Gastrocnemius medialis (tissue), 4 donors: ENCODE data around the gene HINFP. TPM values are rescaled to one million over a fixed set of nuclear protein-coding genes. Genes with fewer than 3 reads are reported as not detected.
A peak's percentile ranks its signal among the peaks of the same experiment; 100 is the strongest.
"Not testable (repeated sequence)": the region's sequence is repeated elsewhere in the genome, so short reads cannot be mapped to it uniquely, and the experiment has no call there.

ENCODE experiments used
- ATAC-seq, 2 donors: fragments of 150-250 bp; one replicate each; pipeline ENCODE4 v1.9.1; 2016
- DNase-seq, 2 donors: peaks; one replicate each; pipeline ENCODE4 v3.0.0-alpha.2; 2019
- H3K27ac ChIP-seq, 4 donors: fragments of 200-600 bp; sonication (generic); 1 replicate in 1 of 4; 2 replicates in 3 of 4; pipeline ENCODE4 v1.5.1; 2016 to 2018; ENCODE audit warnings: mild to moderate bottlenecking in 2 of 4, moderate library complexity in 1 of 4
- H3K27me3 ChIP-seq, 3 donors: fragments of 200-600 bp; sonication (generic) in 2 of 3; 1 replicate in 1 of 3; 2 replicates in 2 of 3; pipeline versions ENCODE4 v1.5.1 to v1.6.0; 2016 to 2019; ENCODE audit warnings: mild to moderate bottlenecking in 1 of 3, moderate library complexity in 1 of 3
- H3K36me3 ChIP-seq, 2 donors: fragments of 200-600 bp; sonication (generic) in 1 of 2; one replicate each; pipeline ENCODE4 v1.5.1; 2017 to 2018
- H3K4me1 ChIP-seq, 2 donors: fragments of 200-600 bp; sonication (generic) in 1 of 2; one replicate each; pipeline ENCODE4 v1.5.1; 2016 to 2017; ENCODE audit warnings: mild to moderate bottlenecking in 2 of 2
- H3K4me3 ChIP-seq, 4 donors: fragments of 200-600 bp; sonication (generic) in 3 of 4; 1 replicate in 1 of 4; 2 replicates in 3 of 4; pipeline ENCODE4 v1.5.1; 2016 to 2019; ENCODE audit warnings: mild to moderate bottlenecking in 2 of 4
- H3K9me3 ChIP-seq, 3 donors: fragments of 200-600 bp; sonication (generic) in 2 of 3; 1 replicate in 1 of 3; 2 replicates in 2 of 3; pipeline ENCODE4 v1.5.1; 2016 to 2019
- POLR2A ChIP-seq, 2 donors: fragments of 450-650 bp; IDR thresholded peaks; one replicate each; pipeline ENCODE4 v1.6.1; 2017; ENCODE audit warnings: antibody characterized with exemption in 2 of 2, mild to moderate bottlenecking in 2 of 2, moderate library complexity in 2 of 2
- in situ Hi-C, 4 donors: fragments of 200-750 bp; cut with MboI; loops; one replicate each; pipeline versions ENCODE4 v1.15.0 to v1.8.0; 2017; ENCODE audit warnings: low sequenced_read_pairs in 4 of 4
- intact Hi-C: fragments of 100-400 bp; cut with DNase I; formaldehyde crosslinking; loops from one replicate; pipeline ENCODE4 v1.15.1; 2023; ENCODE audit warnings: low total_unique reads
- total RNA-seq, 4 donors: library from RNA; depleted of rRNA; stranded (reverse); fragments of >200 nt; gene quantifications; one replicate each; pipeline versions ENCODE4 v1.1.0 to v1.2.3, GENCODE V29; 2016
- TF ChIP-seq, protein P1 (sequence below), 5 experiments: fragments of 450-650 bp in 3 of 5; fragments of 200-600 bp in 2 of 5; sonication (generic) in 2 of 5; IDR thresholded peaks in 4 of 5; conservative IDR thresholded peaks in 1 of 5; 1 replicate in 4 of 5; 2 replicates in 1 of 5; pipeline ENCODE4 v1.5.1; 2016 to 2019; ENCODE audit warnings: antibody characterized with exemption in 5 of 5, mild to moderate bottlenecking in 3 of 5, moderate library complexity in 3 of 5

Gene HINFP
- total RNA-seq, 4 donors from 2014 or later: 8.1 to 17.8 (median 15.3) TPM

DNA sequence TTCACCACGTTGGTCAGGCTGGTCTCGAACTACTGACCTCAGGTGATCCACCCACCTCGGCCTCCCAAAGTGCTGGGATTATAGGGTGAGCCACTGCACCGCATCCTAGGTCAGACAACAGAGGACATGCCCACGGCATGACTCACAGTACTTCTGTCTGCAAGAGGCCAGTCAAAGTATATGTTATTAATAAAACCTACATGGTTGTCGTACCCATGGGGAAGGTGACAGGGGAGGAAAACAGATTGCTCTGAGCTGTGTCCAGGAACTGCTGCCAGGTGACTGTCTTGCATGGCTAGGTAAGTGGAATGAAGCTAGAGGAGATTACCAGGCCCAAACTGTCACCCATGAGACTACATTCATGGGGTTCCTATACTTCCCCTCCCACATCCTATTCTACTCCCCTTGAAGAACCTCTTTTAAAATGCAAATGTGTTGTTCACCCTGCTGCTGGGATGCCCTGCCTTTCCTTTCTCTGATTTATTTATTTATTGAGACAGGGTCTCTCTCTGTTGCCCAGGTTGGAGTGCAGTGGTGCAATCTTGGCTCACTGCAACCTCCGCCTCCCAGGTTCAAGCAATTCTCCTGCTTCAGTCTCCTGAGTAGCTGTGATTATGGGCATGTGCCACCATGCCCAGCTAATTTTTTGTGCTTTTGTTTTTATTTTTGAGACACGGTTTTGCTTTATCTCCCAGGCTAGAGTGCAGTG is 45.1 kb downstream of the HINFP start:
- Histone ChIP-seq H3K27me3 (no peaks in the 10 kb centered on the region), H3K4me3 (no peak overlapping the region), H3K27ac (no peak overlapping the region), H3K36me3 (no peaks in the 10 kb centered on the region), H3K4me1 (peaks cover 8 to 10% of the 10 kb centered on the region in 2 donors), H3K9me3 (no peaks in the 10 kb centered on the region)
- ATAC-seq (no peak), DNase-seq (no peak)
- intact Hi-C loops (loop anchor here (5.0 kb wide), 1 partner anchor 141 kb away; no protein-coding TSS in a partner anchor), in situ Hi-C loops (no loop called here)
- no peak for TF ChIP-seq POLR2A (IDR thresholded peaks at IDR 0.05)
- TF ChIP-seq, protein P1, sequence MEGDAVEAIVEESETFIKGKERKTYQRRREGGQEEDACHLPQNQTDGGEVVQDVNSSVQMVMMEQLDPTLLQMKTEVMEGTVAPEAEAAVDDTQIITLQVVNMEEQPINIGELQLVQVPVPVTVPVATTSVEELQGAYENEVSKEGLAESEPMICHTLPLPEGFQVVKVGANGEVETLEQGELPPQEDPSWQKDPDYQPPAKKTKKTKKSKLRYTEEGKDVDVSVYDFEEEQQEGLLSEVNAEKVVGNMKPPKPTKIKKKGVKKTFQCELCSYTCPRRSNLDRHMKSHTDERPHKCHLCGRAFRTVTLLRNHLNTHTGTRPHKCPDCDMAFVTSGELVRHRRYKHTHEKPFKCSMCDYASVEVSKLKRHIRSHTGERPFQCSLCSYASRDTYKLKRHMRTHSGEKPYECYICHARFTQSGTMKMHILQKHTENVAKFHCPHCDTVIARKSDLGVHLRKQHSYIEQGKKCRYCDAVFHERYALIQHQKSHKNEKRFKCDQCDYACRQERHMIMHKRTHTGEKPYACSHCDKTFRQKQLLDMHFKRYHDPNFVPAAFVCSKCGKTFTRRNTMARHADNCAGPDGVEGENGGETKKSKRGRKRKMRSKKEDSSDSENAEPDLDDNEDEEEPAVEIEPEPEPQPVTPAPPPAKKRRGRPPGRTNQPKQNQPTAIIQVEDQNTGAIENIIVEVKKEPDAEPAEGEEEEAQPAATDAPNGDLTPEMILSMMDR (IDR thresholded peaks at IDR 0.05 in 4 of 5, conservative IDR thresholded peaks at IDR 0.05 in 1 of 5): no peak

DNA sequence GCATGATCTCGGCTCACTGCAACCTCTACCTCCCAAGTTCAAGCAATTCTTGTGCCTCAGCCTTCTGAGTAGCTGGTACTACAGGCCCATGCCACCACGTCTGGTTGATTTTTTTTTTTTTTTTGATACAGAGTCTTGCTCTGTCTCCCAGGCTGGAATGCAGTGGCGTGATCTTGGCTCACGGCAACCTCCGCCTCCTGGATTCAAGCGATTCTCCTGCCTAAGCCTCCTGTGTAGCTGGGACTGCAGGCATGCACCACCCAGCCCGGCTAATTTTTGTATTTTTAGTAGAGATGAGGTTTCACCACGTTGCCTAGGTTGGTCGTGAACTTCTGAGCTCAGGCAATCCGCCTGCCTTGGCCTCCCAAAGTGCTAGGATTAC is 45.7 kb downstream of the HINFP start:
- H3K27ac ChIP-seq, ATAC-seq, in situ Hi-C loops, H3K4me1 ChIP-seq, H3K4me3 ChIP-seq, H3K36me3 ChIP-seq, DNase-seq, H3K27me3 ChIP-seq, H3K9me3 ChIP-seq: not testable (repeated sequence)
- intact Hi-C loops: loop anchor here (5.0 kb wide), 1 partner anchor 140 kb away; no protein-coding TSS in a partner anchor

DNA sequence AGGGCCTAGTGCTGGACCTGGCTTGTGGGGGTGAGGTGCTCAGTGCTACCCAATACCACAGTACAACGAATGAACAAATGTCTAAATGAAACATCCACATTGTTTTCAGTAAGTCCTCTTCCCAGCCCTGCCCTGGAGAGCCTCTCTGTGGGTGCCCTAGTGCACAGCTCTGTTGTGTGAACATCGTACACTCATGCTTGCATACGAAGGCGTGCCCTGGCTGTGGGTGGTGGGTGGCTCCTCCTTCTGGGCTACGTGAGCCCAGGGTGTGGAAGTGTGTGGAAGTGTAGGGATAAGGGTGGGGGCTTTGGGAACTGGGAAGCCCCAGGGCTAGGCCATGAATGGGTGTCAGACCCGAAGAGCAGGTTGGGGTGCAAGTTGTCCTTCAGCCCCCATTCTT is 46.6 kb downstream of the HINFP start:
- H3K27me3 ChIP-seq: no peaks in the 10 kb centered on the region
- TF ChIP-seq, protein P1 (IDR thresholded peaks at IDR 0.05 in 4 of 5, conservative IDR thresholded peaks at IDR 0.05 in 1 of 5): no peak
- TF ChIP-seq POLR2A (IDR thresholded peaks at IDR 0.05): no peak
- H3K36me3 ChIP-seq: peaks cover 0 to 3% of the 10 kb centered on the region in 2 donors
- DNase-seq: no peak
- H3K4me1 ChIP-seq: peaks cover 8 to 10% of the 10 kb centered on the region in 2 donors
- H3K4me3 ChIP-seq: no peak overlapping the region
- ATAC-seq: no peak
- H3K9me3 ChIP-seq: no peaks in the 10 kb centered on the region
- in situ Hi-C loops (no loop called here), intact Hi-C loops (loop anchor here (1.0 to 5.0 kb wide), 3 partner anchors 29 to 139 kb away; partner anchors contain the start of gene HINFP)
- H3K27ac ChIP-seq: no peak overlapping the region

DNA sequence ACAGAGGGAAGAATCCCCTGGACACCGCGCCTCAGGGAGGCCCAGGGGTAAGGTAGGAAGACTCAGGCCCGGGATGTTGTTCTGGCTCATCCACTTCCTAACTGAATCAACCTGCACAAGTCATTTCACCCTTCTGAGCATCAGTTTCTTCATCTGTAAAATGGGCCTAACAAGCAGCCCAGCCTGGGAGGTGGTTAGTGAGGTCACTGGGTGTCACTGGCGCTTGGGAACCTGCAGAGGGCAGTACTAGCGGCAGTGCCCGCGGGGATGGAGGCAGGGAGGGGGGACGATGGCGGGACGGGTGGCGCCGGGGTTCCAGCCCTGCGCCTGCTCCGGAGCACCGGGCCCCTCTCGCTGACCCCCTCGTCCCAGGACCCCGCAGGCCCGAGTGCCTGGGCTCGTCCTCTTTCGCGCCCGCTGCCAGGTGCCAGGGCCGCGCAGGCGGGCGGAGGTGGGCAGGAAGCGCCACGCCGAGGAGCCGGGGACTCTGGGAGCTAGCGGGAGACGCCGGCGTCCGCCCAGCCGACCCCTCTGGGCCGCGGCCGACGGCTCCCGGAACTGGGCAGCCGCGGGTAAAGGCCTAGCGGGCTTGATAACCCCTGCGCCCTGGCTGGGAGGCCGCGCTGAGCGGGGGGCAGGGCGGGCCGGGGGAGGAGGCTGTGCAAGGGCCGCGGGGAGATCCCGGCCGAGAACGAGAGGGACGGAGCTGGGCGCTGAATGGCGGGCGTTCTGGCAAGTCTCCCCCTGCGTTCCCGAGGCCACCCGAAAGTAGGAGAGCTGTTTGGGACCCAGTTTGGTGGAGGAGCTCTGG is 47.3 kb downstream of the HINFP start, which contains the start of gene NLRX1:
Gene NLRX1 (plus strand): TSS at position 255 of the 811 bp plus-strand sequence. CDS start 2,679 bp downstream, outside the sequence.
- DNase-seq: peak; percentile 70 to 82
- H3K36me3 ChIP-seq: peaks cover 0 to 9% of the 10 kb centered on the region in 2 donors
- no peaks in the 10 kb centered on the region for H3K27me3 ChIP-seq
- intact Hi-C loops: loop anchor here (1.0 to 5.0 kb wide), 5 partner anchors 29 to 298 kb away; partner anchors contain the start of gene HINFP
- H3K4me1 ChIP-seq: peaks cover 8 to 10% of the 10 kb centered on the region in 2 donors
- TF ChIP-seq, protein P1 (IDR thresholded peaks at IDR 0.05 in 4 of 5, conservative IDR thresholded peaks at IDR 0.05 in 1 of 5): peak; percentile 74 to 92 (median 90)
- peak; percentile 30 to 62 for TF ChIP-seq POLR2A (IDR thresholded peaks at IDR 0.05)
- peak within 1 kb of the TSS; percentile 71 to 91 (median 80) for H3K4me3 ChIP-seq
- no peaks in the 10 kb centered on the region for H3K9me3 ChIP-seq
- ATAC-seq: peak; percentile 92 to 95
- peak within 1 kb of the TSS; percentile 82 to 95 (median 92) for H3K27ac ChIP-seq
- in situ Hi-C loops: no loop called here
